Esophagus muscularis mucosa (tissue), 4 donors: ENCODE measurements around the gene SPAG4. TPM values are rescaled to one million over a fixed set of nuclear protein-coding genes. Genes with fewer than 3 reads are reported as not detected.

ENCODE experiments used
- DNase-seq: peaks from one replicate; pipeline ENCODE4 v3.0.0-alpha.2; 2017; ENCODE audit errors: extremely low spot score
- H3K27ac ChIP-seq, 4 donors: fragments of 200-600 bp; sonication (generic); replicated peaks in 1 of 4; 1 replicate in 3 of 4; 2 replicates in 1 of 4; pipeline ENCODE4 v1.5.1; 2016 to 2019; ENCODE audit warnings: mild to moderate bottlenecking in 1 of 4
- H3K27me3 ChIP-seq, 4 donors: fragments of 200-600 bp; sonication (generic); one replicate each; pipeline versions ENCODE4 v1.5.1 to v1.6.0; 2016 to 2019
- H3K36me3 ChIP-seq, 4 donors: fragments of 200-600 bp; sonication (generic); one replicate each; pipeline ENCODE4 v1.5.1; 2016 to 2019
- H3K4me1 ChIP-seq, 4 donors: fragments of 200-600 bp; sonication (generic); one replicate each; pipeline ENCODE4 v1.5.1; 2016 to 2019
- H3K4me3 ChIP-seq, 4 donors: fragments of 200-600 bp; sonication (generic); 1 replicate in 2 of 4; 2 replicates in 2 of 4; pipeline ENCODE4 v1.5.1; 2016 to 2019; ENCODE audit warnings: mild to moderate bottlenecking in 4 of 4, moderate library complexity in 1 of 4
- H3K9me3 ChIP-seq, 4 donors: fragments of 200-600 bp; sonication (generic); 1 replicate in 3 of 4; 2 replicates in 1 of 4; pipeline ENCODE4 v1.5.1; 2016 to 2019
- CTCF ChIP-seq, 3 experiments: fragments of 200-600 bp in 2 of 3; fragments of 450-650 bp in 1 of 3; sonication (generic) in 2 of 3; IDR thresholded peaks; one replicate each; pipeline ENCODE4 v1.5.1; 2017 to 2019; ENCODE audit warnings: antibody characterized with exemption in 3 of 3, mild to moderate bottlenecking in 2 of 3, moderate library complexity in 1 of 3
- EP300 ChIP-seq: sonication (generic); formaldehyde crosslinking; IDR thresholded peaks from one replicate; pipeline ENCODE4 v1.6.1; 2017; ENCODE audit warnings: antibody characterized with exemption
- POLR2A ChIP-seq: fragments of 450-650 bp; IDR thresholded peaks from one replicate; pipeline ENCODE4 v1.6.1; 2017; ENCODE audit warnings: antibody characterized with exemption, moderate library complexity, mild to moderate bottlenecking, low read depth
- POLR2AphosphoS5 ChIP-seq, 2 donors: sonication (generic); formaldehyde crosslinking; IDR thresholded peaks; one replicate each; pipeline ENCODE4 v1.6.1; 2017; ENCODE audit warnings: antibody characterized with exemption in 2 of 2
- WGBS: methylation state at CpG from one replicate; pipeline ENCODE4 v1.1.5; 2018; 5-methylcytosine and 5-hydroxymethylcytosine counted together
- intact Hi-C: fragments of 100-400 bp; cut with DNase I; formaldehyde crosslinking; loops from one replicate; pipeline ENCODE4 v1.15.1; 2023
- total RNA-seq, 4 donors: library from RNA; depleted of rRNA; stranded (reverse); fragments of >200 nt; gene quantifications; one replicate each; pipeline versions ENCODE4 v1.1.0 to v1.2.1, GENCODE V29; 2016

The SPAG4 gene
- total RNA-seq, 4 donors from 2014 or later = 2.6 to 5.0 (median 2.9) TPM

GRCh38 chr20:35635652-35636051 lies 20.0 kb downstream of the SPAG4 start:
- no peak for TF ChIP-seq POLR2A
- TF ChIP-seq CTCF (IDR thresholded peaks at IDR 0.05) = no peak
- TF ChIP-seq POLR2AphosphoS5 (IDR thresholded peaks at IDR 0.05) = no peak
- TF ChIP-seq EP300 = no peak
- 78% methylated on average over 4 of the region's 4 CpGs for WGBS

GRCh38 chr20:35636095-35636494 lies 20.5 kb downstream of the SPAG4 start:
- Histone ChIP-seq H3K4me1 (peaks cover 12 to 17% (median 17%) of the 10 kb centered on the region in 4 donors), H3K4me3 (no peak overlapping the region), H3K27me3 (no peaks in the 10 kb centered on the region), H3K27ac (no peak overlapping the region), H3K9me3 (no peaks in the 10 kb centered on the region), H3K36me3 (peaks cover 6 to 16% (median 14%) of the 10 kb centered on the region in 4 donors)
- WGBS = 93% methylated on average over 2 of the region's 2 CpGs
- DNase-seq = no peak
- intact Hi-C loops = no loop called here
- no peak for TF ChIP-seq POLR2A
- TF ChIP-seq EP300 = no peak
- TF ChIP-seq CTCF (IDR thresholded peaks at IDR 0.05) = no peak
- no peak for TF ChIP-seq POLR2AphosphoS5 (IDR thresholded peaks at IDR 0.05)

More at GRCh38 chr20:35635652-35636051, 20.0 kb downstream of the SPAG4 start:
- intact Hi-C loops = no loop called here
- peaks cover 10 to 20% (median 19%) of the 10 kb centered on the region in 4 donors for H3K36me3 ChIP-seq
- peaks cover 12 to 17% (median 17%) of the 10 kb centered on the region in 4 donors for H3K4me1 ChIP-seq
- H3K27ac ChIP-seq = no peak overlapping the region
- H3K9me3 ChIP-seq = no peaks in the 10 kb centered on the region
- no peaks in the 10 kb centered on the region for H3K27me3 ChIP-seq
- H3K4me3 ChIP-seq = no peak overlapping the region
- DNase-seq = no peak

GRCh38 chr20:35637276-35637675 lies 21.6 kb downstream of the SPAG4 start:
- Histone ChIP-seq H3K9me3 (no peaks in the 10 kb centered on the region), H3K4me1 (peaks cover 12 to 17% (median 17%) of the 10 kb centered on the region in 4 donors), H3K4me3 (no peak overlapping the region), H3K27ac (no peak overlapping the region), H3K27me3 (no peaks in the 10 kb centered on the region), H3K36me3 (peaks cover 0 to 4% (median 2%) of the 10 kb centered on the region in 4 donors)
- 90% methylated on average over 6 of the region's 6 CpGs for WGBS
- intact Hi-C loops = no loop called here
- DNase-seq = no peak
- TF ChIP-seq EP300 (no peak), CTCF (IDR thresholded peaks at IDR 0.05) (no peak), POLR2AphosphoS5 (IDR thresholded peaks at IDR 0.05) (no peak), POLR2A (no peak)

- no peak overlapping the region for H3K4me3 ChIP-seq
- peaks cover 12 to 22% (median 17%) of the 10 kb centered on the region in 4 donors for H3K4me1 ChIP-seq
- no peaks in the 10 kb centered on the region for H3K27me3 ChIP-seq
- intact Hi-C loops = no loop called here
- WGBS = 49% methylated on average over 2 of the region's 2 CpGs
- H3K27ac ChIP-seq = no peak overlapping the region
- H3K9me3 ChIP-seq = no peaks in the 10 kb centered on the region
- no peak for TF ChIP-seq POLR2A
- DNase-seq = no peak
- no peaks in the 10 kb centered on the region for H3K36me3 ChIP-seq
These were observed 23.1 kb downstream of the SPAG4 start for GRCh38 chr20:35638751-35639150.

GRCh38 chr20:35640724-35641123 lies 25.1 kb downstream of the SPAG4 start:
- no peak overlapping the region for H3K4me3 ChIP-seq
- WGBS = 80% methylated on average over 3 of the region's 3 CpGs
- H3K27me3 ChIP-seq = no peaks in the 10 kb centered on the region
- TF ChIP-seq EP300 = no peak
- no peak for TF ChIP-seq POLR2A
- no peak for TF ChIP-seq CTCF (IDR thresholded peaks at IDR 0.05)
- no peak for TF ChIP-seq POLR2AphosphoS5 (IDR thresholded peaks at IDR 0.05)
- H3K36me3 ChIP-seq = no peaks in the 10 kb centered on the region
- H3K9me3 ChIP-seq = no peaks in the 10 kb centered on the region
- H3K27ac ChIP-seq = no peak overlapping the region
- H3K4me1 ChIP-seq = peaks cover 7 to 27% (median 16%) of the 10 kb centered on the region in 4 donors
- intact Hi-C loops = no loop called here
- no peak for DNase-seq
